H1 (cell line): ENCODE data around the gene ZFAND6. TPM values are rescaled to one million over a fixed set of nuclear protein-coding genes. Genes with fewer than 3 reads are reported as not detected.

Experiments
- CHD1 ChIP-seq: IDR thresholded peaks from 2 replicates; pipeline ENCODE4 v1.6.1; 2012; ENCODE audit warnings: low read depth, low read length, improper control_type of control experiment
- GTF2F1 ChIP-seq: IDR thresholded peaks from 2 replicates; pipeline ENCODE4 v1.6.1; 2012; ENCODE audit warnings: low read depth, low read length, improper control_type of control experiment, borderline replicate concordance
- NANOG ChIP-seq: IDR thresholded peaks from 2 replicates; pipeline ENCODE4 v1.6.1; 2011; ENCODE audit warnings: low read length, low read depth, mild to moderate bottlenecking, inconsistent platforms; ENCODE audit not compliant: insufficient read depth, poor library complexity, severe bottlenecking
- RXRA ChIP-seq: IDR thresholded peaks from 2 replicates; pipeline ENCODE4 v1.6.1; 2011; ENCODE audit warnings: low read depth, mild to moderate bottlenecking, low read length, moderate library complexity; ENCODE audit not compliant: insufficient read depth
- SIX5 ChIP-seq: IDR thresholded peaks from 2 replicates; pipeline ENCODE4 v1.6.1; 2011; ENCODE audit warnings: mild to moderate bottlenecking, low read depth, low read length
- USF2 ChIP-seq: IDR thresholded peaks from 2 replicates; pipeline ENCODE4 v1.6.1; 2011; ENCODE audit warnings: low read length, improper control_type of control experiment
- polyA plus RNA-seq, 7 experiments: library from polyadenylated mRNA; depleted of rRNA in 3 of 7; stranded (reverse) in 5 of 7; unstranded in 2 of 7; fragments of >200 nt in 5 of 7; fragments of 200-250 nt in 2 of 7; gene quantifications; 1 replicate in 5 of 7; 2 replicates in 1 of 7; 4 replicates in 1 of 7; pipeline versions ENCODE4 v1.2.1 to v1.2.3, GENCODE V29; 2011 to 2013; ENCODE audit warnings: missing spikeins in 2 of 7, mixed read lengths in 2 of 7
- total RNA-seq: library from RNA; stranded (reverse); fragmentation: NEBNext Ultra II Directional; extraction: Animal tissue kit (Norgen Biotek cat#: 25700); gene quantifications from 2 replicates; pipeline ENCODE4 v1.2.1, GENCODE V29; 2021

The ZFAND6 gene
- total and polyA plus RNA-seq, 2 of the 8 experiments (the other 6 are each of a cell fraction or from before 2014, with no cell fraction given): 136 to 237 TPM

GRCh38 chr15:80180986-80181385 is 121.5 kb downstream of the ZFAND6 start (continued):
- TF ChIP-seq USF2 (no peak), GTF2F1 (no peak), CHD1 (no peak), SIX5 (no peak), NANOG (no peak), RXRA (no peak)
- TF ChIP-seq, all 59 proteins: peak for 0
